LHCN-M2 (cell line): Measurements from ENCODE around the gene RAB33B. TPM values are rescaled to one million over a fixed set of nuclear protein-coding genes. Genes with fewer than 3 reads are reported as not detected.
"Not testable (repeated sequence)": the region's sequence is repeated elsewhere in the genome, so short reads cannot be mapped to it uniquely, and the experiment has no call there.

Experiments used
- DNase-seq: peaks from one replicate; pipeline ENCODE4 v3.0.0-alpha.2; 2012; ENCODE audit warnings: low read depth
- polyA plus RNA-seq: library from polyadenylated mRNA; unstranded; fragments of >200 nt; gene quantifications from one replicate; pipeline ENCODE4 v1.2.1, GENCODE V29; 2012; ENCODE audit warnings: missing spikeins
- total RNA-seq: library from RNA; depleted of rRNA; stranded (reverse); fragments of >200 nt; gene quantifications from 2 replicates; pipeline ENCODE4 v1.2.3, GENCODE V29; 2014; rRNA removed

RAB33B gene
- 3.6 and 3.7 TPM in 2 replicates for total RNA-seq
- polyA plus RNA-seq, result 1.3 TPM

DNA sequence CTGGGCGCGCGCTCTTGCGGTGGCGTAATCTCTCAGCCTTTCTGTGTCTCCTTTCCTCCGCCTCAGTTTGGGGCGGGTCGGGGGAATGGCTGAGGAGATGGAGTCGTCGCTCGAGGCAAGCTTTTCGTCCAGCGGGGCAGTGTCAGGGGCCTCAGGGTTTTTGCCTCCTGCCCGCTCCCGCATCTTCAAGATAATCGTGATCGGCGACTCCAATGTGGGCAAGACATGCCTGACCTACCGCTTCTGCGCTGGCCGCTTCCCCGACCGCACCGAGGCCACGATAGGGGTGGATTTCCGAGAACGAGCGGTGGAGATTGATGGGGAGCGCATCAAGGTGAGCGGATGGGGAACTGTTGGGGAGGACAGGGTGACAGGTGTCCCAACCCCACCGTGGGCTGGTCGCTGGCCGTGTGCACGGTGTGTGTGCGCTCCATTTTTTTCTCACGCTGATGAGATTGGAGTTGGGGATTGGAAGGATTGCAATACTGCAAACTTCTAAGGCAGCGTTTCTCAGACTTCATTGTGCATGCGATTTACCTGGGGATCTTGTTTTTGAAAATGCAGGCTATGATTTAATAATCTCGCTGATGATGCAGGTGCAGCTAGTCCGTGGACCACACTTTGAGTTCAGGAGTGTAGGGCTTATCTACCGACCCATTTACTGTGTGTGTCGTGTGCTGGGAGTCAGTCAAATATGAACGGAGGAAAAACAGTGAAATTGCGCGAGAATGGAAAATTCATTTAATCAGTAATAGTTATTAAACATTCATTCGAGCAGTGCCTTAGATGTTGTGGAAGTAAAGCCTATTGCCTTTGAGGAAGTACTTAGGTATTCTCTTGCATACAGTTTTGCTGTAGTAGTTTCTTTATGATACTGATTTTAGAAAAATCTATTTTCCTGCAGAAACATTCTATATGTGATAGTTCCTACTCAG, at the start of gene RAB33B:
TSS of gene RAB33B (plus strand) at position 11 of the 935 bp plus-strand sequence. CDS start at position 86, 75 bp downstream.
- DNase-seq, result no peak

DNA sequence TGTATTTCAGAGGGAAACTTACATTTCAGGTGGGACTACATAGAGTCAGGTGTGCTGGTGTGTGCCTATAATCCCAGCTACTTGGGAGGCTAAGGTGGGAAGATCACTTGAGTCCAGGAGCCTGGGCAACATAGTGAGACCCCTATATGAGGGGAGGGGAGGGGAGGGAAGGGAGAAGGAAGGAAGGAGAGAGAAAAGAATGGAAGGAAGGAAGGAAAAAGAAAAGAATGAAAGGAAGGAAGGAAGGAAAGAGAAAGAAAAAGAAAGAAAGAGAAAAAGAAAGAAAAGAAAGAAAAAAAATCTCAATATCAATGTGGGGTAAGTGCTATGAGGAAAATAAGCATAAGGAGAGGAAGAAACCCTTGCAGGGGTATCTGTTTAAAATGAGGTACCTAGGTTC, 43.6 kb upstream of the RAB33B start:
- DNase-seq, result no peak

DNA sequence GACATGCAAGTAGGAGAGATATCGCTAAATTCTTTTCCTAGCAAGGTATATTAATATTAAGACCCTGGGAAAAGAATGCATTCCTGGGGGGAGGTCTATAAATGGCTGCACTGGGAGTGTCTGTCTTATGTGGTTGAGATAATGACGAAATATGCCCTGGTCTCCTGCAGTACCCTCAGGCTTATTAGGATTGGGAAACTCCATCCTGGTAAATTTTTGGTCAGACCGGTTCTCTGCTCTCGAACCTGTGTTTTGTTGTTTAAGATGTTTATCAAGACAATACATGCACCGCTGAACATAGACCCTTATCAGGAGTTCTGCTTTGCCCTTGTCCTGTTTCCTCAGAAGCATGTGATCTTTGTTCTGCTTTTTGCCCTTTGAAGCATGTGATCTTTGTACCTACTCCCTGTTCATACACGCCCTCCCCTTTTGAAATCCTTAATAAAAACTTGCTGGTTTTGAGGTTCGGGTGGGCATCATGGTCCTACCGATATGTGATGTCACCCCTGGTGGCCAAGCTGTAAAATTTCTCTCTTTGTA, 39.2 kb upstream of the RAB33B start:
- DNase-seq, result not testable (repeated sequence)

DNA sequence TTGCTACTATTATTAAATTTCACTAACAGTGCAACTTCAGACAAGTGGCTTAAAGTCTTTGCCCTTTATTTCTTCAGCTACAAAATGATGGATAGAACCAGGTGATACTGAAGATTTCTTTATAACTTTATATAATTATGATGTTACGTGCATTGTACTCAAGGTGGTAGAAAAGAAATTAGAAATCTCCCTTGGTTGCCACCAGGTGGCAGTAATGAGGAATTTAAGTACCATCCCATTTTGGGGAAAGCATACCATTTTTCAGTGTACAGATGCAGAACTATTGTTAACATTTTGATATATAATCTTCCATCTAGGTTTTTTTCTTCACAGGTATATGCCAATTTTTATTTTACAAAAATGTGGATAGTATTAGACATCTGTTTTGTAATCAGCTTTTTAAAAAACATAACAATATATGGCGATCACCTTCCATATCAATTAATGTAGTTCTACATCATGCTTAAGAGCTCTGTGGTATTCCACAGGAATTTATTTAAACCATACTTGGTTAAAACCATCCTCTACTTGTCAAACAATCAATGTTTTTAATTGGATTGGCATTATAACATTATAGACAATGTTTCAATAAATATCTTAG, 37.7 kb upstream of the RAB33B start:
- peak; percentile 35 for DNase-seq

DNA sequence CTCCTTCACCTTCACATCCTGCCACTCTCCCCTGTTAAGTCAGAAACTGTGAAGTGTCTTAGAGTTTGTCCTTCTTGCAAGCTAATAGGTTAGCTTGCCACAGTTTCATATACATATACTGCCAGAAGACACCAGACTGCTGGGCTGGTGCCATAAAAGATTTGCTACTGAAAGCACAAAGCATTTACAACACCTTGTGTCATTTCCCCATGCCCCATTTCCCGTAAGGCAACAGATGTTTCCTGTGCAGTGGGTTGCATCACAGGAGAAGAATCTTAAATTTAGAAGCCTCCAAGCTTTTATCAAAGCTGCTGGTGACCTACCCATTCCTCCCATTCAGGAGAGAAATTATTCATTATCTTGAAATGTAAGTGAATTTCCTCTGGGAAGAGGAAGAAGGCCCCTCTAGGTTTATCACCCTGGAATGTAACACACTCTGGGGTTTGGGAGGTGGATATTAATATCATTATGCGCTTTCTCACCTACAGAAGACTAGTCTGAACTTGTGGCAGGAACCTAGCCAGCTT, 34.5 kb upstream of the RAB33B start:
- DNase-seq, result peak; percentile 68

DNA sequence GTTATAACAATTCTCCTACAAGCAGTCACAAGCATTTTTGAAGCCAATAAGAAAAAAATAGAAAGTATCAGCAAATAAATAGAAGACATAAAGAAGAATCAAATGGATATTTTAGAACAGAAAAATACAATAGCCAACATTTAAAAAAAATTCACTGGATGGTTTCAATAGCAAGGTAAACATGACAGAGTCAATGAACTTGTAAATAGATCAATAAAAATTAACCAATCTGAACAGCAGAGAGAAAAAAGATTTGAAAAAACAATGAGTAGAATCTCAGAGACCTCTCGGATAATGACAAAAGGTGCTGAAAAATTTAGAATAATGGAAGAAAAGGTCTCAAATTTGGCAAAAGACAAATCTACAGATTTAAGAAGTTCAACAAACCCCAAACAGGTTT, 33.3 kb upstream of the RAB33B start:
- no peak for DNase-seq

DNA sequence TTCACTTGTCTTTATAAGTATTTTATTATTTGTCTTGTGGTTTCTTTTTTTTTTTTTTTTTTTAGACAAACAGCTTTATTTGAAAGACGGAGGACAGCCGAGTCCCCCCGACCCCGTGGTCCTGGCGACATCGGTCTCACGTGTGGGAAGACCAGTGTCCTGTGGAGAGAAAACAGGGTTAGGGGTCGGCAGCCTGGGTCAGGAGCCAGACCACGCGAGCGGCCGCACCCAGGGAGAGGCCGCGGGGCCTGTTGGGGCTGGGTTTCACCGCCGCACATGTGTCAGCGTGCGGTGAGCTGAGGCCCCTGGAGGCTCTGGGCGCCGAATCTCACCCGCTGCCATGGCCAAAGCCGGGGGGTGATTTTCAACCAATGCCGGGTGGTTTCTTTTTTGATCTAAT, 17.8 kb upstream of the RAB33B start:
- no peak for DNase-seq

DNA sequence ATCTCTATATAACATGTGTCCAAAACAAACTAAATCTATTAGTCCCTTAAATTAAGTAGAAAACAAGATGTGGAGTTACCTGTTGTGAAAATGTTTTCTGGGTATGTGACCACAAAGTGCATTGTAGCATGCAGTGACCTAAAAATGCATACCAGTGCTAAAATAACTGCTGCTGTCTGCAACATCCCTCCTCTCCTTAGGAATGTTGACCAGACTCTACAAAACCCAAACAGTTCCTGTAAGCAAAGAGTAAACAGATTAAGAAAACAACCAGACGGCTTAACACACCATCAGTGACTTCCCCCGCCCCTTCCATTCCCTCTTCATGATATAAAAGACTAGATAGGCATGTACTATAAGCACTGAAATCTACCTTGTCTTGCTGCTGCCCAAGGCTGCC, 15.8 kb upstream of the RAB33B start:
- DNase-seq, result no peak

DNA sequence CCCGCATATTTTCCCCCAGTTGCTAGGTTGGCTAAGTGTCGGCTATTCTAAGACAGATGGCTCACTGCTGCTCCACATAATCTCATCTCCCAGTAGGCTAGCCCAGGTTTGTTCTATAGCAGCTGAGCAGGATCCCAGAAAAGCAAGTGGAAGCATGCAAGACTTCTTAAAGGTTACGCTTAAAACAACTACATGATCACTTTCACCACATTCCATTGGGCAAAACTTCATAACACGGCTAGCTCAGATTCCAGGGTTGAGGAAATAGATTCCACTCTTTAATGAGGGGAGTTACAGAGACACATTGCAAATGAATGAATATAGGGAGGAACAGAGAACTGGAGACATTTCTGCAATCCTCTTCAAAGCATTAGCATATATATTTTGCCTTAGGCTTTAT, 12.9 kb upstream of the RAB33B start:
- DNase-seq, result no peak

DNA sequence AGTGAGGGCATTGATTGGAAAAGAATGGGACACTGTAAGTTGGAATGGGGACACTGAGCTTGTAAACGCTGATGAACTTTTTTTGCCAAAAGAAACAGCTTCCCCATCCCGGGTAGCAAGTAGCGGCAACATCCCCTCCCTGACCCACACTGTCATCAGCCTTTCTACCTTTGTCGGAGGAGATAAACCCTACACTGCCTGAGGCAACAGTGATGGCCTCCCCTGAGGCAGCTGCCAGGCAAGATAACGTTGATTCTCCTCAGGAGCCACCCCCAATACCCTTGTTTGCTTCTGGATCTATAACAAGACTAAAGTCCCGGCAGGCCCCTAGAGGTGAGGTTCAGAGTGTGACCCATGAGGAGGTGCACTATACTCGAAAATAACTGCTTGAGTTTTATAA, 10.3 kb upstream of the RAB33B start:
- DNase-seq, result no peak

DNA sequence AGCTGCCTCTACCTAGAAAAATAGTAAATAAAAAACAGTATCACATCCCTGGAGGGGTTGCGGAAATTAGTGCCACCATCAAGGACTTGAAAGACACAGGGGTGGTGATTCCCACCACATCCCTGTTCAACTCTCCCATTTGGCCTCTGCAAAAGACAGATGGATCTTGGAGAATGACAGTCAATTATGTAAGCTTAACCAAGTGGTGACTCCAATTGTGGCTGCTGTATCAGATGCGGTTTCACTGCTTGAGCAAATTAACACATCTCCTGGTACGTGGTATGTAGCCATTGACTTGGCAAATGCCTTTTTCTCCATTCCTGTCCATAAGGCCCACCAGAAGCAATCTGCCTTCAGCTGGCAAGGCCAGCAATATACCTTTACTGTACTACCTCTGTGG, 9.0 kb upstream of the RAB33B start:
- not testable (repeated sequence) for DNase-seq

DNA sequence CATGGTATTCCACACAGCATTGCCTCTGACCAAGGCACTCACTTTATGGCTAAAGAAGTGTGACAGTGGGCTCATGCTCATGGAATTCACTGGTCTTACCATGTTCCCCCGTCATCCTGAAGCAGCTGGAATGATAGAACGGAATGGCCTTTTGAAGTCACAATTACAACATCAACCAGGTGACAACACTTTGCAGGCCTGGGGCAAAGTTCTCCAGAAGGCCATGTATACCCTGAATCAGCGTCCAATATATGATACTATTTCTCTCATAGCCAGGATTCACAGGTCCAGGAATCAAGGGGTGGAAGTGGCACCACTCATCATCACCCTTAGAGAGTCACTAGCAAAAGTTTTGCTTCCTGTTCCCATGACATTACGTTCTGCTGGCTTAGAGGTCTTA, 6.8 kb upstream of the RAB33B start:
- DNase-seq, result not testable (repeated sequence)

DNA sequence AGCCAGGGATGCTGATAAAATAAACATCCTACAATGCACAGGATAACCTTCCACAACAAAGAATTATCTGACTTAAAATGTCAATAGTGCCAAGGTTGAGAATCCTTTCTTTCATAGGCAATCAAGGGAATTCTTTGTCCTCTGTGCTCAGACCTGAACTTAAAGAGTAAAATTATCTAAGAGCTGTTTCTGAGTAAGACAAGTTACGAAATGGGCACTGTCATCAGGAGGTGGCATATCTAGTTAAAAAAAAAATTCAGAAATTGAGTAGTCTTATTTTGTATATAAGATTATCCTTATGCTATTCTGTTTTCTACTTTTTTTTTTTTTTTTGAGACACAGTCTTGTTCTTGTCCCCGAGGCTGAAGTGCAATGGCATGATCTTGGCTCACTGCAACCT, 3.3 kb upstream of the RAB33B start:
- no peak for DNase-seq

DNA sequence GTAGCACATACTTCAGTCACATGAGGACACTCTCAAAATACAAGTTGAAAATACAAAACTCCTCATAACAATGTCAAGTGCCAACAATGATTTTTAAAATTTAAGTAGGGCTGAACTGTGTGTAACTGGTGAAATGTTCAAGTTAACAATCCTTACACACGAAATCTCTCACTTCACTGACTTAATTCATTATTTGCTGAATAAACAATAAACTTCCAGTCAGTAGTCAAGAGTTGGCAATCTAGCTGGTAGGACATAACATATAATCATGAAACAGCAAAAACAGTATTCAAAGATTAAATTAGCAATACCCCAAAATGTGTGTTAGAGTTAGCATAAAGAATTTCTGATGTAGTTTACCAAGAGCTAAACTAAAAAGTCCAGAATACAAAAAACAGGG, 1.9 kb upstream of the RAB33B start:
- DNase-seq, result no peak

DNA sequence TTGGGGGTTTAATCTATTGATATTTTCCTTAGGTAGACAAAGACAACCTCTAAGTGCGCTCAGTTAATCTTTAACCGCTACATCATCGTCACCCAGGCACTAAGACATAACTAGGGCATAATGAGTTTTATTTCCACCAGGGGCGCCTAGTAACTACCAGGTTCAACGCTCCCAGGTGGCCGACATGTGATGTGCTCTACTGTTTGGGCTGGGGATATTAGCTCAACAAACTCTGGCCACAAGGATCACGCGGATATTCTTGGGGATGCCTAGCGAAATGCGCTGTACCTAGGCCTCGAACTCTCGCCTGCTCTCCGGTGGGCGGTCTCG, 915 bp upstream of the RAB33B start:
- peak; percentile 80 for DNase-seq

DNA sequence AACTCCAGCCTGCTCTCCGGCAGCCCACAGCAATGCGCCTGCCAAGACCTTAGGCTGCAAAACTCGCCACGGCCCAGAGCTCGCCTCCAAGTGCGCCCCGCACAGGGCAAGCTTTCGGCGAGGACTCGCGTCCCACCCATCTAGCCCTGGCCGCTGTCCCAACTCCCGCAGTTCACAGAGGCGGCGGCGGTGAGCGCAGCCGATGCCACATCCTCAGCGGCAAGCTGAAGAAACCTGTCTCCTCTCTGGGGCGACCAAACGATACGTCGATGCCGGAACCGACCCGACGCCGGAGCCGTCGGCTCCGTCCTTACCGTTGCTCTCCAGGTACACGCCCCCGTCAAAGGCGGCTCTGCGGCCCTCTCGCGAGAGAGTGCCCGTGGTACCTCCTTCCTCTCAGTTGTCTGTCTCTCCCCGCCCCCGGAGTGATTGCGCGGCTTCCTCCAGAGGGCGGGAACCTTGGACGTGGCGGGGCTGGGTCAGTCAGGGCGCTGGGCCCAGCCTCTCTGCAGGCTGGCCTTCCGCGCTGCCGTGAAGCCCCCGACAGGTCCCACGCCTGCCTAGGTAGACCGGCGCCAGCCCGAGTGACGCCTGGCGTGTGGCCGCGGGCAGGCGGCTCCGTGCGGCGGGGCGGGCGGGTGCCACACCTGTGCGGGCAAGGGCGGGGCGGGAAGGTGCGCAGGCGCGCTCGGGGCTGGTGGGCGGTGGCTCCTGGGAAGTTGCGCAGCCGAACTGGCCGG, 380 bp upstream of the RAB33B start:
- peak; percentile 96 for DNase-seq

DNA sequence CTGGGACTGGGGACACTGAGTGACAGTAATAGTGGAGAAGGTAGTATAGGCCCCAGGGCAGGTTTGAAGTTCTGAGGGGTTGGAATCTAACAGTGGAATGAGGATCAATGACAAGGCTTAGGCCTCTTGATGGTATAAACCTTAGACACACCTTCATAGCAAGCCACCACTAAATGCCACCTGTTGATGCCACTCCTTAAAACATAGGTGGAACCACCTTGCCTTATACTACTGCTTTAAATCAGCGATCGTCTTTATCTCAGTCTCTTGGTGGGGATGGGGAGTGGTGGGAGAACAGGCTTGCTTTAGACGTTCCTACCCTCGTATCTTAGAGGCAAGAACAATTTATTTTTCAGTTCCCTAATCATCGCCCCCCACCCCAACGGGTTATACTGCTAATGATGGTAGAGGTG, 1.2 kb downstream of the RAB33B start:
- no peak for DNase-seq

DNA sequence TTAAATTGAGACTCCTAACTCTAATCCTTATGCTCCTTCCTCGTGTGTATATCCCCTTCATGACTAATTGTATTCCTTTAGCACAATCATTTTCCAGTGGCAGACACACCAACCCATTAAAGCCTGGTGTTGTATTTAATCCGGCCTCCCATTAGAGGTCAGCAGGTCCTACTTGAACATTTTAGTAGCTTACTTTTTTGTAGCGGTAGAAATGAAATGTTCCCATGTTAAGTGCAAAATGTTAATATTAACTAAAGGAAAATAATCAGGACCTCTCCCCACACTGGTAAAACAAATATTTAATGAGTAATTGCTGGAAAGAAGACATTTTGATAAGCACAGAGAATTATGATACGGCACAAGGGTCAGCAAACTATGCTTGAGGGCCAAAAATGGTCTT, 3.4 kb downstream of the RAB33B start:
- no peak for DNase-seq

DNA sequence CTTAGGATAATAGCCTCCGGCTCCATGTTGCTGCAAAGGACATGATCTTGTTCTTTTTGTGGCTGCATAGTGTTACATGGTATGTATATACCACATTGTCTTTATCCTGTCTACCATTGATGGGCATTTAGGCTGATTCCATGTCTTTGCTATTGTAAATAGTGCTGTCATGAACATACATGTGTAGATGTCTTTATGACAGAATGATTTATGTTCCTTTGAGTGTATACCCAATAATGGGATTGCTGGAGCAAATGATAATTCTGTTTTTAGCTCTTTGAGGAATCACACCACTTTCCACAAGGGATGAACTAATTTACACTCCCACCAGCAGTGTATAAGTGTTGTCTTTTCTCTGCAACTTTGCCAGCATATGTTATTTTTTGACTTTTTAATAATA, 4.6 kb downstream of the RAB33B start:
- no peak for DNase-seq

DNA sequence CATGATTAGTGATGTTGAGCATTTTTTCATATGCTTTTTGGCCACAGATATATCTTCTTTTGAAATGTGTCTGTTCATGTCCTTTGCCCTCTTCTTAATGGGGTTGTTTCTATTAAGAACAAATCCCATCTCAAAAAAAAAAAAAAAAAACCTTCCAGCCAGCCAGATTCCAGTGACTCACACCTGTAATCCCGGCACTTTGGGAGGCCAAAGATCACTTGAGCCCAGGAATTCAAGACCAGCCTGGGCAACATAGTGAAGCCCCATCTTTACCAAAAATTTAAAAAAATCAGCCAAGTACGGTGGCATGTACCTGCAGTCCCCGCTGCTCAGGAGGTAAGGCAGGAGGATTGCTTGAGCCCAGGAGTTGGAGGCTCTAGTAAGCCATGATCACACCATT, 5.1 kb downstream of the RAB33B start:
- DNase-seq, result peak; percentile 13

DNA sequence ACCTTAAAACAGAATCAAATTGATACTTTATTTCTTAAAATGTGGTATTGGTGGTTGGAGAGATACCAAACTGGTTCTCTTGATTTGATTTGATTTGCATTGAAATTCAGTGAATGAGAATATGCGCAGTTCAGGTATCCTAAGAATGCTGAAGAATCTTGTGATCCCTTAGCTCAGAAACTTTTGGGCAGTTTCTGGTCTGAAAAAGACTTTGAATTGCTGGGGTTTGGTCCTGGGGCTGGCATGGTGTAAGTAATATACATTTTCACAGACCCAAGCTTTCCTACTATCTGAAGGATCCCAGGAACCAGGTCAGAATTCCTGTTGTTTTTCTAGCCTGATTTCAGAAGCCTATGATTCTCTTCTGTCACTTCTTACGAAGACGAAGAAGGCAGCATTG, 6.6 kb downstream of the RAB33B start:
- no peak for DNase-seq
